NCI-H187 (cell line): ENCODE data around the gene TUG1.

ENCODE experiments used
- DNase-seq, 2 experiments: peaks; one replicate each; lab custom pipeline; 2025; lab: John Stamatoyannopoulos, UW

The TUG1 gene

DNA sequence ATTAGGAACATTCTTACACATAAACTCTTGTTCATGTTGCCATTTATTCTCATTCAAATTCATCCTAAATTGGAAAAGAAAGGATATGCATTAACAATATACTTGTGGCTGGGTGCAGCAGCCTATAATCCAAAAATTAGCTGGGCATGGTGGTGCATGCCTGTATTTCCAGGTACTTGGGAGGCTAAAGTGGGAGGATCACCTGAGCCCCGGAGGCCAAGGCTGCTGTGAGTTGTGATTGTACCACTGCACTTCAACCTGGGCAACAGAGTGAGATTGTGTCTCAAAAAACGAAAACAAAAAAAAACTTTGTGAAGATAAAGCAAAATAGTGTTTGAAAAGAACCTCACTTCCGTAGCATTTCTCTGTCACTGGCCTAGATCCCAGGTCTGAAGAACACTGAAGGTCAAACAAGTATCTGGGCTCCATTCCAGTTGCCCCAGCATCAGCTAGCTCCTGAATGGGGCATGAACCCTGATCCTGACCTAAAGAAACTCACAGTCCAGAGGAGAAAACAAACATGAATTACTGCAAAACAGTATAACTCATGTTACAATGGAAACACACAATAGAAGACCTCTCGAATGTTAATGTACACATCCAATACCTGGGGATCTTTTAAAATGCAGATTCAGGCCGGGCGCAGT, 32.2 kb downstream of the TUG1 start:
- no peak for DNase-seq

DNA sequence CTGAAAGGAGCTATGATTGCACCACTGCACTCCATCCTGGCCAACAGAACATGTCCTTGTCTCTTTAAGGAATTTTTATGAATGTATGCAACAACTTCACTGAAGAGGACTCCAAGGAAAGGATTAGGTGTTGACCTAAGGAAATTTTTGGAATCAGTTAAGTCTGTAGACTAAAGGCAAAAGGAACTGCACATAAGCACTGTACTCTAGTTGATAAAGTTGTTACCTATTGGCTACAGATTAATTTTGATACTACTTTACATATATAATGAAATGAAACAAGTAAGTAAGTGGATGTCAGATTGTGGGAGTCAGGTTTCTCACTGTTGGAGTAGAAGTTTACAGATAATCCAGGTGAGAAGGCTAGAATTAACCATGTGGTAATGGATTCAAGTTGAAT, 36.5 kb downstream of the TUG1 start:
- no peak for DNase-seq

- no peak for DNase-seq
Observed at GRCh38 chr22:31019191-31019930, 50.3 kb downstream of the TUG1 start.

DNA sequence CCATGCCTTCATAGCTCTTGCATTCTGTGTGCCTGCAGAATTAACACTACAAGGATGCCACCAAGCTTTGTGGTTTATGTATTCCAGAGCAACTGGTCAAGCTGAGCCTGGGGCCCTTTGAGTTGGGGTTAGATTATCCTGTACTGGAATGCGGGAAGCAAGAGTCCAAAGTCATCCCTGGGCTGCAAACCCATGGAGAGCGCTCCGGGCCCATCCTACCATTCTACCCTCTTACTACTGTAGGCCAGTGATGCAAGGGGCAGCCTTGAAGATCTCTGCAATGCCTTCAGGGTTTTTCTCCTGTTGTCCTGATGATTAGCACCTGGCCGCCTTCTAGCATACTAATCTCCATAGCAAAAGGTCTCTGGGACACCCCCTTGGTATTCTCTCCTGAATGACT, 51.3 kb downstream of the TUG1 start:
- DNase-seq = no peak

DNA sequence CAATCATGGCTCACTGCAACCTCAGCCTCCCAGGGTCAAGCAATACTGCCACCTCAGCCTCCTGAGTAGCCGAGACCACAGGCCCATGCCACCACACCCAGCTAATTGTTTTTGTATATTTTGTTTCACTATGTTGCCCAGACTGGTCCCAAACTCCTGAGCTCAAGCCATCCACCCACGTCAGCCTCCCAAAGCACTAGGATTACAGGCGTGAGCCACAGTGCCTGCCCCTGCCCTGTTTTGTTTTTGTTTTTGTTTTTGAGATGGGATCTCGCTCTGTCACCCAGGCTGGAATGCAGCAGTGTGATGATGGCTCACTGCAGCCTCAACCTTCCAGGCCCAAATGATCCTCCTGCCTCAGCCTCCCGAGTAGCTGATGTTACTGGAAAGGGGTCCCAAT, 53.5 kb downstream of the TUG1 start:
- DNase-seq = no peak
